Cardiac fibroblast (primary cell): ENCODE data around the gene POFUT1.
A peak's percentile ranks its signal among the peaks of the same experiment; 100 is the strongest.
"Not testable (repeated sequence)": the region's sequence is repeated elsewhere in the genome, so short reads cannot be mapped to it uniquely, and the experiment has no call there.

Experiments used
- DNase-seq, 2 donors: peaks; one replicate each; pipeline versions ENCODE4 v3.0.0 to v3.0.0-alpha.2; 2010; ENCODE audit warnings: low read depth in 2 of 2
- H3K4me3 ChIP-seq, 2 donors: replicated peaks in 1 of 2; 1 replicate in 1 of 2; 2 replicates in 1 of 2; pipeline ENCODE4 v1.5.1; 2011; ENCODE audit warnings: low read depth in 2 of 2, low read length in 2 of 2, mild to moderate bottlenecking in 2 of 2, moderate library complexity in 1 of 2
- TF ChIP-seq, protein P1 (sequence below): IDR thresholded peaks from one replicate; pipeline ENCODE4 v1.5.1; 2011; ENCODE audit warnings: low read depth, mild to moderate bottlenecking, low read length, inconsistent platforms

The POFUT1 gene

DNA sequence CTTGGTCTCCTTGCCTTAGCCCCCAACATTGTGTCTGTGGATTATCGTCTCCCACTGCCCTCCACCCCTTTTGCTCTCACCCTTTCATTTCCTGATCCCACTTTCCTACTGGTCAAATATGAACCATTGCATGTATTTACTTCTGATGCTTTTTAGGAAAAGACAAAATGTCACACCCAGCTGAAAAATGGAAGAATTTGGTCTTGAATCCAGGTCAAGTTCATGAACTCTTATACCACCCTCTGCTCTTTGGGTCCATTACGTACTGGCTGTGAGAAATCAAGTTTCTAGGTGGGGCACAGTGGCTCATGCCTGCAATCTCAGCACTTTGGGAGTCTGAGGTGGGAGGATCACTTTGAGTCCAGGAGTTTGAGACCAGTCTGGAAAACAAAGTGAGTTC, 54.0 kb downstream of the POFUT1 start:
- TF ChIP-seq, protein P1, sequence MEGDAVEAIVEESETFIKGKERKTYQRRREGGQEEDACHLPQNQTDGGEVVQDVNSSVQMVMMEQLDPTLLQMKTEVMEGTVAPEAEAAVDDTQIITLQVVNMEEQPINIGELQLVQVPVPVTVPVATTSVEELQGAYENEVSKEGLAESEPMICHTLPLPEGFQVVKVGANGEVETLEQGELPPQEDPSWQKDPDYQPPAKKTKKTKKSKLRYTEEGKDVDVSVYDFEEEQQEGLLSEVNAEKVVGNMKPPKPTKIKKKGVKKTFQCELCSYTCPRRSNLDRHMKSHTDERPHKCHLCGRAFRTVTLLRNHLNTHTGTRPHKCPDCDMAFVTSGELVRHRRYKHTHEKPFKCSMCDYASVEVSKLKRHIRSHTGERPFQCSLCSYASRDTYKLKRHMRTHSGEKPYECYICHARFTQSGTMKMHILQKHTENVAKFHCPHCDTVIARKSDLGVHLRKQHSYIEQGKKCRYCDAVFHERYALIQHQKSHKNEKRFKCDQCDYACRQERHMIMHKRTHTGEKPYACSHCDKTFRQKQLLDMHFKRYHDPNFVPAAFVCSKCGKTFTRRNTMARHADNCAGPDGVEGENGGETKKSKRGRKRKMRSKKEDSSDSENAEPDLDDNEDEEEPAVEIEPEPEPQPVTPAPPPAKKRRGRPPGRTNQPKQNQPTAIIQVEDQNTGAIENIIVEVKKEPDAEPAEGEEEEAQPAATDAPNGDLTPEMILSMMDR: no peak
- no peak for DNase-seq
- no peak overlapping the region for H3K4me3 ChIP-seq

DNA sequence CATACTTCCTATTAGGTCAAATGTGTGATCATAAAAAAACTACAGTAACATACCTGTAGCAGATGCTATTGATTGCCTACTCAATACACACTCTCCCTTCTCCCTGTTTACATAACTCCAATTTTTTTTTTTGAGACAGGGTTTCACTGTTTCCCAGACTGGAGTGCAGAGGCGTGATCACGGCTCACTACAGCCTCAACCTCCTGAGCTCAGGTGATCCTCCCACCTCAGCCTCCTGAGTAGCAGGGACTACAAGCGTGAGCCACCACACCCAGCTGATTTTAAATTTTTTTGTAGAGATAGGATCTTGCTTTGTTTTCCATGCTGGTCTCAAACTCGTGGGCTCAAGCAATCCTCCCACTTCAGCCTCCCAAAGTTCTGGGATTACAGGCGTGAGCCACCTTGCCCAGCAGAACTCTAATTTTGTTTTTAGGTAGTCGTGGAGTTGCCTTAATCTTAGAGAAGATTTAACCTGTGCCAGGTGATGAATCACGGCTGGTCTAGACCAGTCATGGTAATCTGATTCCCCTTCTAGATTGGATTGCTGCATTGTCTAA, 55.8 kb downstream of the POFUT1 start:
- DNase-seq: no peak
- H3K4me3 ChIP-seq: no peak overlapping the region
- TF ChIP-seq, protein P1: no peak

DNA sequence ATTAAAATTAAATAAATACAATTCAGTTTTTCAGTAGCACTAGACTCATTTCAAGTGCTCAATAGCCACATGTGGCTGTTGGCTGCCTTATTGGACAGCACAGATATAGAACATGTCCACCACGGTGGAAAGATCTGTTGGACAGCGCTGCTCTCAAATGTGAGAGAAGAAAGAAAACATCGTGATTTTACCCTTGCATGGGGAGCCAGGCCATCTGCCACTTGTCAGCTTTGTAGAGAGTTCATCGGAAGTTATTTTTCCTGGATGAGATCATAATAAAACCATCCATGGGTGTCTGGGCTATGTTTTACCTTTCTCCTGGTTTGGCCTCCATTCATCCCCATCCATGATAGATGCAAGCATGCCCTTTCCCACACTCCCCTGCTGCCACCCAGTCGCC, 63.9 kb downstream of the POFUT1 start:
- TF ChIP-seq, protein P1: no peak
- DNase-seq: no peak
- no peak overlapping the region for H3K4me3 ChIP-seq

DNA sequence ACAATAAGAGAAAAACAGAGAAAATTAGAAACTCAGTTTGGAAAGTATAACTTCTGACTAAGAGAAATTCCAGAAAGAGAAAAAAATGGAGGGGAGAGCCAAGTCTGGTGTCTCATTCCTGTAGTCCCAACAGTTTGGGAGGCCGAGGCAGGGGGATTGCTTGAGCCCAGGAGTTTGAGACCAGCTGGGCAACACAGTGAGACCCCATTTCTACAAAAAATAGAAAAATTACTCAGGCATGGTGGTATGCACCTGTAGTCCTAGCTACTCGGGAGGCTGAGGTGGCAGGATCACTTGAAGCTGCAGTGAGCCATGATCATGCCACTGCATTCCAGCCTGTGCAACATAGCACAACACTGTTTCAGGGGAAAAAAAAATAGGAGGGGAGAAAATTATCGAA, 66.7 kb downstream of the POFUT1 start:
- TF ChIP-seq, protein P1: no peak
- H3K4me3 ChIP-seq: no peak overlapping the region
- DNase-seq: no peak

DNA sequence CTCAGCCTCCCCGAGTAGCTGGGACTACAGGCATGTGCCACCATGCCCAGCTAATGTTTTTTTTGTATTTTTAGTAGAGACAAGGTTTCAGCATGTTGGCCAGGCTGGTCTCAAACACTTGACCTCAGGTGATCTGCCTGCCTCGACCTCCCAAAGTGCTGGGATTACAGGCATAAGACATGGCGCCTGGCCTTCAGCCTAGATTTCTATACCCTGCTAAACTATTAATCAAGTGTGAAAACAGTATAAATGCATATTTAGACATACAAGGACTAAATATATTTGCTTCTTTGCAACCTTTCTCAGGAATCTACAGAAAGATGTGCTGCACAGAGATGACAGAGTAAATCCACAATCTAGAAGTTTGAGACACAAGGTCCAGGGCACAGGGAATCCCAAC, 67.5 kb downstream of the POFUT1 start:
- not testable (repeated sequence) for DNase-seq, H3K4me3 ChIP-seq

DNA sequence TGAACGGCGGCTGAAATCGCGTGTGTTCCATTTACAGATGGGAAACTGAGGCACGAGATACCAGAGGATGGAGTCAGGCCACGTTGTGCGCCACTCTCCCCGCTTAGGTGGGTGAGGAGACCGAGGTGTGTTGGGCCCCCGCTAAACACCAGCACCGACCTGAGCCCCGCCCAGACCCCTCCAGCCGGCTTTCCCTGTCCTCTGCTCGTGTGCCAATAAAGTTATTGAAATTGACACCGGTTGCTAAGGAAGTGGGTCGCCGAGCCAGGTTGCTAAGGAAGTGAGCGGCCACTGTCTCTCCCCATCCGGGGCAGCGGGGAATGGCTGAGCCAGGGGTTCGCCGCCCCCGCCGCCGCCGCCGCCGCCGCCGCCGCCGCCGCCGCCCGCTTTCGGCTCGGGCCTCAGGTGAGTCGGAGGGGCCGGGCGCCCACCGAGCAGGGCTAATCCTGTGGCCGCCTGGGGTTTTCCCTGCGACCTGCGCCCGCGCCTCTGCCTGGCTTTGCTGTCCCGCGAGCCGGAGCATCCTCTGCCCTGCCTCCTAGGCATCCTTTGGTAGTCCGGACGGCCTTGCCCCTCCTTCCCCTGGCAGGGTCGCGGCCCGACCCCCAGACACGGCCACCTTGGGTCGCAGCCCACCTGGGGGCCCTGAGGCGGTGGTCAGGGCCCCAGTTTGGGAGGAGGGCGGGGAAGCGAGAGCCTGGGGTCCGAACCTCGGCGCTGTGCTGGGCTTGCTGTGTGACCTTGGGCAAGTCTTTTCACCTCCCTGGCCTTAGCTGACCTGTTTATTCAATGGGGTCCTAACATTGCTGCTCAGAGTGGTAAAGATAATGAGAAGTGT, 69.9 kb downstream of the POFUT1 start, which contains the start of gene KIF3B:
Gene KIF3B, plus strand, starts transcription at position 291 of the 838 bp plus-strand sequence. CDS start 32,127 bp downstream, outside the sequence.
- peak; percentile 91 to 94 for DNase-seq
- peak within 1 kb of the TSS; percentile 84 to 94 for H3K4me3 ChIP-seq
- TF ChIP-seq, protein P1: no peak

DNA sequence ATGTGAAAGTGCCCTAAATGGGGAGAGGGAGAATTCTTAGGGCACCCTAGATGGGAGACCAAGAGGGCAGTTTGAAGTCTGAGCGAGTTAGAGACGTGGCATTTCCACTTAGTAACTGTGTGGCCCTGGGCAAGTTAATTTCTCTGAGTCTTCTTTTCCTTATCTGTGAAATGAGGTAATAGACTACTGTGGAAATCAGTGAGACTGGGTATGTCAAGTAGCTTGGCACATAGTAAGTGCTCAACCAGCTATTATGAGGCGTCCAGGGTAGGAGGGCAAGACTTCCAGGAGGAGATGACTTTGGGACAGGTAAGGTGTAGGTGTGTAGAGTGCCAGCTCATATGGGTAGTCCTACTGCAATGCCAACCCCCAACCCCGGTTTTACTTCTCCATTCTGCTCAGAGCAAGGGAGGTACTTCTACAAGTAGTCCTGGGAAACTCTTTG, 70.5 kb downstream of the POFUT1 start:
- TF ChIP-seq, protein P1: no peak
- peak in 1 of 2 donors; percentile 19 for DNase-seq
- peak overlapping the region; percentile 84 to 94 for H3K4me3 ChIP-seq
